Measurements from ENCODE around the gene CYP4F2. TPM values are rescaled to one million over a fixed set of nuclear protein-coding genes. Genes with fewer than 3 reads are reported as not detected.

The CYP4F2 gene
- total and polyA plus RNA-seq, 2 of the 8 experiments (the other 6 are each of a cell fraction or from before 2014, with no cell fraction given): not detected

- TF ChIP-seq SP1 (IDR thresholded peaks at IDR 0.05; ENCODE audit: low read depth, low read length) (no peak), KDM1A (IDR thresholded peaks at IDR 0.05; ENCODE audit: borderline replicate concordance, low read length) (no peak), CHD1 (IDR thresholded peaks at IDR 0.05; ENCODE audit: low read depth, low read length) (no peak), SP4 (IDR thresholded peaks at IDR 0.05; ENCODE audit: low read length) (no peak), CHD2 (IDR thresholded peaks at IDR 0.05; ENCODE audit: low read length) (no peak)
Measured at GRCh38 chr19:15862444-15862843, 35.4 kb downstream of the CYP4F2 start (continued).

Measured in H1 (cell line).